Left kidney (tissue), 2 donors: ENCODE data around the gene CTNNA1. TPM values are rescaled to one million over a fixed set of nuclear protein-coding genes. Genes with fewer than 3 reads are reported as not detected.

Experiments used
- DNase-seq: peaks from one replicate; pipeline ENCODE4 v3.0.0-alpha.2; 2013
- polyA plus RNA-seq: library from polyadenylated mRNA; unstranded; fragments of 120-200 nt; gene quantifications from one replicate; pipeline ENCODE4 v1.2.1, GENCODE V29; 2013; ENCODE audit not compliant: insufficient read length

CTNNA1 gene
- polyA plus RNA-seq, 1 donor = 423 TPM

GRCh38 chr5:138948471-138949222, 195.4 kb downstream of the CTNNA1 start:
- DNase-seq = no peak

DNA sequence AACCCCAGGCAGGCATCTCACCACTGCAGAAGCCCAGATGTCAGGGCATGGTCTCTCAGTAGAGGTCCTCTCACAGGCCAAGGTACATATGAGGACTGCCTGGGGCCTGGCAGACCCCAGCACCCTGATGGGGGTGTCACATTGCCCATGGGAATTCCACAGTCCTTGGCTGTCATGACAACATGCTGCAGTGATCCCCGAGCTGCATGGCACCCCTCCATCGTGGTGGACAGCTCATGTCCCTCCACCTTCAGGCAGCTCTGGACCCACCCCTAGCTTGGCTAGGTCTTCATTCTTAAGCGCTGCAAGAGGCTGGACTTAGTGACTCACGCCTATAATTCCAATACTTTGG, 196.0 kb downstream of the CTNNA1 start:
- DNase-seq = no peak

GRCh38 chr5:138949988-138950387, 196.8 kb downstream of the CTNNA1 start:
- DNase-seq = no peak

- no peak for DNase-seq
These were observed 197.3 kb downstream of the CTNNA1 start for GRCh38 chr5:138950421-138951031.

- DNase-seq = no peak
These were observed 198.1 kb downstream of the CTNNA1 start for GRCh38 chr5:138951091-138951985.

DNA sequence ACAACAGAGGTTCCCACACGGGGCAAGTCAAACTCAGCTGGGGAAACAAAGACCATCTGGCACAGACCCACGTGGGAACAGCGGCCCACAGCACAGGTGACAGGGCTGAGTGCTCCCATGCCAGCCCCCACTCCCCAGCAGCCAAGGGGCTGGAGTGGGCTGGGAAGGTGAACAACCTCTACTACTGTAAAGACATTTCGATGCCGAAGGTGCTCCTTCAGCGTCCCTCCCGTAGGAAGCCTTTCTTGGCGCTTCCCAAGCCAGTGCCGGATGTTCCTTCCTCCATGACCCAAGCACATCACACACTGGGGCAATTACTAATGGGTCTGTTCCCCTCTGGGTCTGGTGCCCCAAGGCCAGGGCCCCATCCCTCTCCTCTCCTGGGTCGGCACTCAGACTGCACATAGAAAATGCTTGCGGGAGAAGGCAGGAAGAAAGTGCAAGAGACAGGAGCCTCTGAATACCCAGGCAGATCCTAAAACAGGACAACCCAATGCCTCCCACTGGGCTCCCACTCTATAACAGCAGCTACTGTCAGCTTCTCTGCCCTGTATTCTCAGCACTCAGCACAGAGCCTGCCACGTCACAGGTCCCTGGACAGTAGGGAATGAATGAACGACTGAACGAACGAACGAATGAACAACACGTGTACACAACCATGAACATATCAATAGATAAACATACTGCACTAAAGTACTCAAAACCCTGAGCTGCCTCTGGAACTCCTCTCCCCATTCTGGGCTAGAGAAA, 198.9 kb downstream of the CTNNA1 start:
- DNase-seq = no peak

- no peak for DNase-seq
These were observed 199.7 kb downstream of the CTNNA1 start for GRCh38 chr5:138952962-138953361.

GRCh38 chr5:138953387-138954256, 200.4 kb downstream of the CTNNA1 start:
- DNase-seq = no peak

- DNase-seq = no peak
These were observed 201.2 kb downstream of the CTNNA1 start for GRCh38 chr5:138954257-138955012.

DNA sequence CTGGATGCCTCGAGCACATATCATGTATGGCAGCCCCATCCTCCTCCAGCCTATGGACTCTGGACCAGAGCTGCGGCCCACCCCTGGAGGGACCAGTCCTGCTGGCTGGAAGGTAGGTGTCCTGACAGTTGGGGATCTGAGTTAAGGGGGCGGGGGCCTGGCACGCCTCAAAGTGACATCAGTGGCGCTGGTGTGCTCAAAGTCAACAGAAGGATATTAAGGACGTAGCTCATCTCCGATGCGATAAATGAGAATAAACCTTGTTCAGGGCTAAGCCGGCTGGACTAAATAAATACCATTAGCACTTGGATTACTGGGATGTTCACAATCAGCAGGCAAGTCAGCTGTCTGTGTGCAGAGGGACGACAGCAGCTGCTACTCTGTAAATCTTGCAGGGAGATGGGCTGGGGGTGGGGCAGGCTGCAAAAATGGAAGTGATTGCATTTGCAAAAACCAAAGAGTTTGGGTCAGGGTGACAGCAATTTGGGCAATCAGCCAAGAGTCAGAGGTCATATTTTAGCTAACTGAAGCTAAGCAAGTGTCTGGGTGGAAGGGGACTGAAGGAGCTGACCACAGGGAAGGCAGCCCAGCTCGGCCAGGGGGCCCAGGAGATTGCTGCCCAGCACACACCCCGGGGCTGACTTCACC, 201.9 kb downstream of the CTNNA1 start:
- DNase-seq = no peak

DNA sequence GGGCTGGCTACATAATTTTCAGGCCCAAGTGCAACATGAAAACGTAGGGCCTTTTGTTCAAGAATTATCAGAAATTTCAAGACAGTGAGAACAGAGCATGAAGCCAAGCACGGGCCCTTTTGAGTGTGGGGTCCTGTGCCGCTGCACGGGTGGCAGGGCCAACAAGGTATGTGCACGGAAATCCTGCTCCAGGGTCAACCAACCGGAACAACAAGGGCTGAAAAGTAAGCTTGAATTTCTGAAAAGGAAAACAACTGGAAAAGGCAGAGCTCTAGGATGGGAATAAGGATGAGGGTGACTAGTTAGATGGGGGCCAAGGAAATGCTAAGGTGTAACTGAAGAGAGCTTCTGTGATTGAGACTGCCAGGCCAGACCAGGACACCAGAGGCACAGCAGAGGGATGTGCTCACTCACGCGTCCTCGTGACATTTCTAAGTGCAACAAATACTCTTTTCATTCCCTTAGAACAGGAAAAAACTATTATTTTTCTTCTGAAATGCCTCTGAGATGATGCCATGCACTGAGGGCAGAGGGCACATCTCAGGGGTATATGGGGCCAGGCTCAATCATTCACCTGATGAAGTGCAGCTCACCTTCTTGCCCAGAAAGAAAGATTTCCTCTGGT, 202.6 kb downstream of the CTNNA1 start:
- DNase-seq = no peak

DNA sequence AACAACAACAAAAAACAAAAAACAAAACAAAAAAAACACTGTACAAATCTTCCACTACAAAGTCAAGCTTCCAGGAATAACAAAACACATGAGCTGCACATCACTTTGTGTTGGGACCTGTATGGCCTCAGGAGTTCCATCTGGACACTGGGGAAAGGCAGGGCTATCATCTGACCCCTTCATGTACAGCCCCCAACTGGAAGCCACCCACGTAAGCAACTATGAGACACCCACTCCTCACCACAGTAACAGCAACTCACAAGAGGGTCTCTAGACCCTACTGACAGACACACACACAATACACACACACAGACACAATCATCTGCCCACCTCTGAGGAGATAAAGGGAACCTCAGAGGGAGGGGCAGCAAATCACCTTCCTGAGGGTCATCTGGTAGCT, 203.6 kb downstream of the CTNNA1 start:
- no peak for DNase-seq

DNA sequence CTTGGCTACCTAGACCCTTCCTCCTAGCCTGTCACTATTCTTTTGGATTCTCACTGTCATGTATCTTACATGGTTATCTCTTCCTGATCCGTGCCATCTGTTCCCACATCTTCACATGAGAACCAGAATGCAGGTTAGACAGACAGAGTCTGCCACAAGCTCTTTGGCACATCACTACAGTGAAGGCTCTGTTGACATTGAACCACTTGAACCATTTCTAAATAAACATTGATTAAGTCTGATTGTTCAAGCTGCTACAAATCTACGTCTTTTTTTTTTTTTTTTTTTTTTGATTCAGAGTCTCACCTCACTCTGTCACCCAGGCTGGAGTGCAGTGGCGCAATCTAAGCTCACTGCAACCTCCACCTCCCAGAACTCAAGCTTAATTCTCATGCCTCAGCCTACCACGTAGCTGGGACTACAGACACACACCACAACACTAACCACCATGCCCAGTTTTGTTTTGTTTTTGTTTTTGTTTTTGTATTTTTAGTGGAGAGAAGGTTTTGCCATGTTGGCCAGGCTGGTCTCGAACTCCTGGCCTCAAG, 207.0 kb downstream of the CTNNA1 start:
- no peak for DNase-seq

DNA sequence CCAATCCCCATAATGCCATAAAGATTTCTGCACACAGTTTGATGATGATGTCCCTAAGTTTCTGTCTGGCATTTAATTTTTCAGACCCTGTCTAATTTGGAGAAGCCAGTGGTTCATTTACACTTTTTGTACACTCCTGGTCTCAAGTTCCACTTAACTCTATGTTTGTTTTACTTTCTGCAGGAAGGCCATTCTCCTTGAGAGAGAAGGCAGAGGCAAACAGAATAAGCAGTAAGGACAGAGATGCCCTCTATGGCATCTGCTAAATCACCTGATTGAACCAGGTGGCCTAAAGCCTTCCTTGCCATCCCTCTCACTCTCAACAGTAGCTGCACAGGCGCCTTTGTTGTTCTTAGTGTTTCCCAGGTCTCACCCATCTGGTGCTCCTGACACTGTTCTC, 208.0 kb downstream of the CTNNA1 start:
- no peak for DNase-seq

DNA sequence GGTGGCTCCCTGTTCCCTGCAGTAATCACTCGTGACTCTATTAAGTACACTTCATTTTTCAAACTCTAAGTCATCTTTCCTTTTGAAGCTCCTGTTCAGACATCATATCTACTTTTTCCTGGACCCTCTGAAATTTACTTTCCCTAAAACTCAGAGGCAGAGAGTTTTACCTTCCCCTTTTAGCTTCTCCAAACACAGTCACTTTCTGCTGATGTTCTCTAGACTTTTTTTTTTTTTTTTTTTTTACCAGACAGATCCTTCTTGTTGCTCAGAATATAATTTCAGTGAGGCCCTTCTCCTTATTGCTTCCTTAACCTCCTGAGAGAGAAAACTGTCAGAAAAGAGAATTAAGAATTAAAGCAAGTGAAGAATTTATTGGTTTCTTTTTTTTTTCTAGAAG, 208.5 kb downstream of the CTNNA1 start:
- no peak for DNase-seq

GRCh38 chr5:138962614-138963370, 209.6 kb downstream of the CTNNA1 start:
- no peak for DNase-seq

GRCh38 chr5:138963763-138964371, 210.6 kb downstream of the CTNNA1 start:
- DNase-seq = no peak

- no peak for DNase-seq
These were observed 211.5 kb downstream of the CTNNA1 start for GRCh38 chr5:138964647-138965201.
